ENCODE measurements around the gene ZNF800. TPM values are rescaled to one million over a fixed set of nuclear protein-coding genes. Genes with fewer than 3 reads are reported as not detected.

ZNF800 gene
- total RNA-seq, 1 donor from 2014 or later, result 29.4 TPM

DNA sequence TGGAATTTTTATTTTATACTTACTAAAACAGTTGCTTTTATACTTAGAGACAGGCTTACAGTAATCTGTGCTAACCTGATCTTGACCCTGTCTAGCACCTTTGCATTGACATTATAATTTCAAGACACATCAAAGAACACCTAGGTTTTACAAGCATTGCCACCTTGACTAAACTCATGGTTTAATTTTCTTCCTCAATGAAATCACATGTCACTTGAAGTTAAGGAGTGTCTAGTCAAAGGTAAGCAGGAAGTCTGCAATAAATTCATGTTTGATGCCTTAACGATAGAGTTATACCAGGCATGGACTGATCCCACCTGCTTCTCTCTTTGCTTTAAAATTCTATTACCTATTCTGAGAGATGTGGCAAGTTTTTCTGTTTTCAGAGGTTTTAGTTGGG, 62.4 kb downstream of the ZNF800 start:
- Mint-ChIP-seq H3K4me3 (ENCODE audit: unreplicated experiment) (no peak overlapping the region), H3K36me3 (ENCODE audit: low read depth, unreplicated experiment) (no peaks in the 10 kb centered on the region), H3K27ac (ENCODE audit: unreplicated experiment) (no peak overlapping the region), H3K27me3 (ENCODE audit: unreplicated experiment) (no peaks in the 10 kb centered on the region), H3K9me3 (ENCODE audit: unreplicated experiment) (no peaks in the 10 kb centered on the region), H3K4me1 (ENCODE audit: unreplicated experiment) (no peaks in the 10 kb centered on the region)
- TF ChIP-seq, protein P1, sequence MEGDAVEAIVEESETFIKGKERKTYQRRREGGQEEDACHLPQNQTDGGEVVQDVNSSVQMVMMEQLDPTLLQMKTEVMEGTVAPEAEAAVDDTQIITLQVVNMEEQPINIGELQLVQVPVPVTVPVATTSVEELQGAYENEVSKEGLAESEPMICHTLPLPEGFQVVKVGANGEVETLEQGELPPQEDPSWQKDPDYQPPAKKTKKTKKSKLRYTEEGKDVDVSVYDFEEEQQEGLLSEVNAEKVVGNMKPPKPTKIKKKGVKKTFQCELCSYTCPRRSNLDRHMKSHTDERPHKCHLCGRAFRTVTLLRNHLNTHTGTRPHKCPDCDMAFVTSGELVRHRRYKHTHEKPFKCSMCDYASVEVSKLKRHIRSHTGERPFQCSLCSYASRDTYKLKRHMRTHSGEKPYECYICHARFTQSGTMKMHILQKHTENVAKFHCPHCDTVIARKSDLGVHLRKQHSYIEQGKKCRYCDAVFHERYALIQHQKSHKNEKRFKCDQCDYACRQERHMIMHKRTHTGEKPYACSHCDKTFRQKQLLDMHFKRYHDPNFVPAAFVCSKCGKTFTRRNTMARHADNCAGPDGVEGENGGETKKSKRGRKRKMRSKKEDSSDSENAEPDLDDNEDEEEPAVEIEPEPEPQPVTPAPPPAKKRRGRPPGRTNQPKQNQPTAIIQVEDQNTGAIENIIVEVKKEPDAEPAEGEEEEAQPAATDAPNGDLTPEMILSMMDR (IDR thresholded peaks at IDR 0.05; ENCODE audit: unreplicated experiment), result no peak
- no peak for DNase-seq (ENCODE audit: low spot score)

- Mint-ChIP-seq H3K9me3 (ENCODE audit: unreplicated experiment) (no peaks in the 10 kb centered on the region), H3K27ac (ENCODE audit: unreplicated experiment) (no peak overlapping the region), H3K36me3 (ENCODE audit: low read depth, unreplicated experiment) (no peaks in the 10 kb centered on the region), H3K4me3 (ENCODE audit: unreplicated experiment) (no peak overlapping the region), H3K4me1 (ENCODE audit: unreplicated experiment) (peaks cover 7% of the 10 kb centered on the region), H3K27me3 (ENCODE audit: unreplicated experiment) (no peaks in the 10 kb centered on the region)
- DNase-seq (ENCODE audit: low spot score), result no peak
- TF ChIP-seq, protein P1 (IDR thresholded peaks at IDR 0.05; ENCODE audit: unreplicated experiment), result no peak
Observed at GRCh38 chr7:127322832-127323493, 69.5 kb downstream of the ZNF800 start.

DNA sequence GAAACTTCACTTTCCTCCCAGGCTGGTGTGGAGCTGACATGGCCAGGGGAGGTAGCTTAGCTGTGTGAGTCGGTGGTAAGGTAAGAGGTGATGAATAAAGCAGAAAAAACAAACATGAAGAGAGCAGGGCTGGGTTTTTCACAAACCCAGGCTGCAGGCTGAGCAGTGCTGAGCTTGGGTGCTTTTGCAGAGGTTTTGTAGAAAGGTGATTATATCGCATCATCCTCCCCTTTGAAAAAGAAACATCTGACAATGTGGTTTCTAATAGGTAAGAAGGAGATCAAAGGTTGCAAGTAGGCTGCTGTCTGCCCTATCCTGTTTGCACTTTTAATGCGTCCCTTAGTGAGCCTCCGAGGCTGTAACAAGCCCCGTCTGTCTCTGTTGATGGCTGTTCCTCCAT, 70.2 kb downstream of the ZNF800 start:
- Mint-ChIP-seq H3K36me3 (ENCODE audit: low read depth, unreplicated experiment) (no peaks in the 10 kb centered on the region), H3K27ac (ENCODE audit: unreplicated experiment) (no peak overlapping the region), H3K27me3 (ENCODE audit: unreplicated experiment) (no peaks in the 10 kb centered on the region), H3K4me1 (ENCODE audit: unreplicated experiment) (peaks cover 7% of the 10 kb centered on the region), H3K9me3 (ENCODE audit: unreplicated experiment) (no peaks in the 10 kb centered on the region), H3K4me3 (ENCODE audit: unreplicated experiment) (no peak overlapping the region)
- TF ChIP-seq, protein P1 (IDR thresholded peaks at IDR 0.05; ENCODE audit: unreplicated experiment), result no peak
- no peak for DNase-seq (ENCODE audit: low spot score)

DNA sequence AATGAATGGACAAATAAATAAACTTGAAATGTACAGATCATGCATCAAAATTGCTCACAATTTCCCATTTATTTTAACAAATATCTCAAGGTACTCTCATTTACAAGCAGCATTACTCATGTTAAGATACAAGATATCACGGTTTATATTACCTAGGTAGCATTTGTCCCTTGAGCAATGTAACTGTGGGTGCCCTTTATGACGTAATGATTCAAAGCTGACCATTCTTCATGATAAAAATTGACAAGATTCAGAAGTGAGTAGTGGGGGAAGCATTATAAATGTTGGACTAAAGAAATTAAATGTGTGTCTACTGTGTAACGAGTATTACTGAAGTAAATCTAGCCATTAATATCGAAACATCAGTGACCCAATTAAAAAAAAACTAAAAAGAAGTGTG, 71.5 kb downstream of the ZNF800 start:
- H3K36me3 Mint-ChIP-seq (ENCODE audit: low read depth, unreplicated experiment), result no peaks in the 10 kb centered on the region
- H3K4me3 Mint-ChIP-seq (ENCODE audit: unreplicated experiment), result no peak overlapping the region
- no peak for DNase-seq (ENCODE audit: low spot score)
- peaks cover 7% of the 10 kb centered on the region for H3K4me1 Mint-ChIP-seq (ENCODE audit: unreplicated experiment)
- H3K9me3 Mint-ChIP-seq (ENCODE audit: unreplicated experiment), result no peaks in the 10 kb centered on the region
- TF ChIP-seq, protein P1 (IDR thresholded peaks at IDR 0.05; ENCODE audit: unreplicated experiment), result no peak
- H3K27me3 Mint-ChIP-seq (ENCODE audit: unreplicated experiment), result no peaks in the 10 kb centered on the region
- H3K27ac Mint-ChIP-seq (ENCODE audit: unreplicated experiment), result no peak overlapping the region

Other genes starting within 250 kb of the ZNF800 start
- gene GRM8, start 139.8 kb downstream of the ZNF800 start, total RNA-seq (ENCODE audit: unreplicated experiment), result 1.5 TPM
- gene GCC1, start 192.9 kb upstream of the ZNF800 start, total RNA-seq (ENCODE audit: unreplicated experiment), result 21.8 TPM
- gene ARF5, start 195.7 kb upstream of the ZNF800 start, total RNA-seq (ENCODE audit: unreplicated experiment), result 354 TPM
- 1.5 TPM for gene FSCN3, start 201.0 kb upstream of the ZNF800 start, total RNA-seq (ENCODE audit: unreplicated experiment)
- 0.33 TPM for gene PAX4, start 225.4 kb upstream of the ZNF800 start, total RNA-seq (ENCODE audit: unreplicated experiment)

Data from endothelial cell (in vitro differentiated cells).